ENCODE data around the gene TANGO6. TPM values are rescaled to one million over a fixed set of nuclear protein-coding genes. Genes with fewer than 3 reads are reported as not detected.

TANGO6 gene
- total and polyA plus RNA-seq, 2 of the 8 experiments (the other 6 are each of a cell fraction or from before 2014, with no cell fraction given), result 5.0 to 19.5 TPM

DNA sequence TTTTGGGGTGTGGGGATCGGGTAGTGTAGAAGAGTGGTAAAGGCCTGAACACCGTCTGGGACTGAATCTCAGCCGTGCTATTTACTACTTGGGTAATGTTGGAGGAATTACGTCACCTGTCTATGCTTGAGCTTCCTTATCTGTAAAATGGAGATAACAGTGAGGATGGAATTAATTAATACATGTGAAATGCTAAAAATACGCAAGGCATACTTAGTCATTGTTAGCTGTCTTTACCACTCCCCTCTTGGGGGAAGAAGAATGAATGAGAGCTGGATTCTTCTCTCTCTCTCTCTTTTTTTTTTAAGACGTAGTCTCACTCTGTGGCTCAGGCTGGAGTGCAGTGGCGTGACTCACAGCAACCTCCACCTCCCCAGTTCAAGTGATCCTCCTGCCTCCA is 41.1 kb upstream of the TANGO6 start:
- no peak for FAIRE-seq
- DNase-seq (ENCODE audit: low read depth in 1 of 2, low spot score in 2 of 2), result no peak
- Histone ChIP-seq H4K8ac (ENCODE audit: extremely low read depth, insufficient read depth, low read length) (no peak overlapping the region), H4K20me1 (replicated peaks in 1 of 2; ENCODE audit: control insufficient read depth in 1 of 2, insufficient read depth in 2 of 2, low read length in 2 of 2) (peaks cover 0 to 6% of the 10 kb centered on the region in 2 experiments), H2AFZ (ENCODE audit: low read length) (no peak overlapping the region), H2AK5ac (ENCODE audit: low read depth, low read length) (no peak overlapping the region), H3K14ac (ENCODE audit: insufficient read length) (no peak overlapping the region), H2BK120ac (replicated peaks; ENCODE audit: low read depth, low read length) (no peak overlapping the region), H4K5ac (ENCODE audit: insufficient read length, low read depth, low read length) (no peak overlapping the region), H3K9me3 (ENCODE audit: insufficient read depth in 2 of 2, low read depth in 1 of 2, low read length in 1 of 2) (no peaks in the 10 kb centered on the region), H3K23me2 (ENCODE audit: low read depth, low read length) (no peaks in the 10 kb centered on the region), H3K4me1 (replicated peaks in 1 of 4; ENCODE audit: control insufficient read depth in 3 of 4, insufficient read depth in 4 of 4, low read length in 3 of 4) (peaks cover 4 to 11% (median 5%) of the 10 kb centered on the region in 4 experiments; a peak in 4 of 7 replicates), H3K27me3 (replicated peaks in 1 of 4; ENCODE audit: control insufficient read depth in 3 of 4, extremely low read depth in 1 of 4, insufficient read depth in 3 of 4, low read length in 3 of 4) (no peaks in the 10 kb centered on the region; a peak in 1 of 7 replicates), H2BK12ac (ENCODE audit: low read depth, low read length) (no peak overlapping the region), H3K36me3 (ENCODE audit: control insufficient read depth in 2 of 4, insufficient read depth in 4 of 4, low read length in 3 of 4) (peaks cover 8 to 32% (median 21%) of the 10 kb centered on the region in 4 experiments), H2BK20ac (ENCODE audit: low read length) (no peak overlapping the region), H3K79me1 (ENCODE audit: low read depth, low read length) (peaks cover 7% of the 10 kb centered on the region), H3K27ac (ENCODE audit: low read depth, low read length) (no peak overlapping the region), H3K18ac (ENCODE audit: extremely low read depth, low read length) (no peak overlapping the region), H3K23ac (ENCODE audit: insufficient read length) (no peak overlapping the region), H3K56ac (replicated peaks; ENCODE audit: insufficient read length, low read depth, low read length) (no peak overlapping the region), H3K4me2 (ENCODE audit: insufficient read depth in 1 of 2, low read depth in 2 of 2, low read length in 2 of 2) (no peak overlapping the region), H2BK5ac (ENCODE audit: low read depth, low read length) (no peak overlapping the region), H3K79me2 (ENCODE audit: control insufficient read depth in 1 of 2, insufficient read depth in 2 of 2, low read length in 2 of 2) (peaks cover 0 to 55% of the 10 kb centered on the region in 2 experiments; a peak in 2 of 4 replicates), H2BK15ac (ENCODE audit: low read length) (no peak overlapping the region), H3K9ac (replicated peaks in 1 of 4; ENCODE audit: extremely low read depth in 1 of 4, low read depth in 3 of 4, low read length in 3 of 4) (no peak overlapping the region), H3K4ac (replicated peaks; ENCODE audit: insufficient read length, low read depth, low read length) (no peak overlapping the region), H3K4me3 (ENCODE audit: extremely low read depth in 1 of 4, insufficient read depth in 2 of 4, low read depth in 3 of 4, low read length in 4 of 4) (no peak overlapping the region), H4K91ac (replicated peaks; ENCODE audit: insufficient read length, low read length) (no peak overlapping the region)
- WGBS, 2 experiments (ENCODE audit: extremely low coverage in 1 of 2, insufficient coverage in 1 of 2, insufficient read length in 1 of 2, insufficient replicate concordance in 2 of 2, low coverage in 1 of 2, low lambda C conversion rate in 2 of 2, missing lambda C conversion rate in 1 of 2), result 84% methylated on average over 5 of the region's 7 CpGs; no CpG with 5 or more reads in 1 of the 2 experiments
- ChIA-PET CTCF (ENCODE audit: partially characterized antibody) (interaction anchor here (0.6 to 3.3 kb wide), 9 partner anchors 29 to 372 kb away, joined by 4 to 13 read pairs (median 5); partner anchors contain the start of gene CDH1), POLR2A (ENCODE audit: partially characterized antibody) (interaction anchor here (0.6 kb wide), 1 partner anchor 57 kb away, joined by 3 read pairs; no protein-coding TSS in a partner anchor)
- TF ChIP-seq SIX5 (IDR thresholded peaks at IDR 0.05; ENCODE audit: low read depth, low read length) (no peak), KDM5A (IDR thresholded peaks at IDR 0.05; ENCODE audit: low read length) (no peak), RXRA (IDR thresholded peaks at IDR 0.05; ENCODE audit: insufficient read depth, low read depth, low read length) (no peak), KDM4A (IDR thresholded peaks at IDR 0.05; ENCODE audit: low read depth, low read length, severe bottlenecking) (no peak), ZNF274 (IDR thresholded peaks at IDR 0.05; ENCODE audit: borderline replicate concordance, extremely low read depth, low read length) (no peak), SP4 (IDR thresholded peaks at IDR 0.05; ENCODE audit: low read length) (no peak), BCL11A (IDR thresholded peaks at IDR 0.05; ENCODE audit: low read depth in 2 of 2, low read length in 2 of 2) (no peak), EP300 (IDR thresholded peaks at IDR 0.05; ENCODE audit: borderline replicate concordance in 1 of 2, low read depth in 2 of 2, low read length in 2 of 2) (no peak)
- TF ChIP-seq, protein P1, sequence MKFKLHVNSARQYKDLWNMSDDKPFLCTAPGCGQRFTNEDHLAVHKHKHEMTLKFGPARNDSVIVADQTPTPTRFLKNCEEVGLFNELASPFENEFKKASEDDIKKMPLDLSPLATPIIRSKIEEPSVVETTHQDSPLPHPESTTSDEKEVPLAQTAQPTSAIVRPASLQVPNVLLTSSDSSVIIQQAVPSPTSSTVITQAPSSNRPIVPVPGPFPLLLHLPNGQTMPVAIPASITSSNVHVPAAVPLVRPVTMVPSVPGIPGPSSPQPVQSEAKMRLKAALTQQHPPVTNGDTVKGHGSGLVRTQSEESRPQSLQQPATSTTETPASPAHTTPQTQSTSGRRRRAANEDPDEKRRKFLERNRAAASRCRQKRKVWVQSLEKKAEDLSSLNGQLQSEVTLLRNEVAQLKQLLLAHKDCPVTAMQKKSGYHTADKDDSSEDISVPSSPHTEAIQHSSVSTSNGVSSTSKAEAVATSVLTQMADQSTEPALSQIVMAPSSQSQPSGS (IDR thresholded peaks at IDR 0.05; ENCODE audit: low read length), result no peak
- TF ChIP-seq, protein P2, sequence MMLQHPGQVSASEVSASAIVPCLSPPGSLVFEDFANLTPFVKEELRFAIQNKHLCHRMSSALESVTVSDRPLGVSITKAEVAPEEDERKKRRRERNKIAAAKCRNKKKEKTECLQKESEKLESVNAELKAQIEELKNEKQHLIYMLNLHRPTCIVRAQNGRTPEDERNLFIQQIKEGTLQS (IDR thresholded peaks at IDR 0.05; ENCODE audit: insufficient read depth, low read depth, low read length), result no peak
- TF ChIP-seq, protein P3, sequence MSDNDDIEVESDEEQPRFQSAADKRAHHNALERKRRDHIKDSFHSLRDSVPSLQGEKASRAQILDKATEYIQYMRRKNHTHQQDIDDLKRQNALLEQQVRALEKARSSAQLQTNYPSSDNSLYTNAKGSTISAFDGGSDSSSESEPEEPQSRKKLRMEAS (IDR thresholded peaks at IDR 0.05), result no peak
